Transverse colon (tissue), 4 donors: ENCODE data around the gene CPD. TPM values are rescaled to one million over a fixed set of nuclear protein-coding genes. Genes with fewer than 3 reads are reported as not detected.
A peak's percentile ranks its signal among the peaks of the same experiment; 100 is the strongest.

ENCODE experiments used
- DNase-seq: peaks from one replicate; pipeline ENCODE4 v3.0.0-alpha.2; 2019
- H3K27ac ChIP-seq, 4 donors: fragments of 200-600 bp; sonication (generic); 2 replicates each; pipeline ENCODE4 v1.5.1; 2016 to 2018; ENCODE audit warnings: inconsistent platforms in 4 of 4
- H3K27me3 ChIP-seq: fragments of 200-600 bp; sonication (generic); 2 replicates; pipeline ENCODE4 v1.5.1; 2017; ENCODE audit warnings: inconsistent platforms
- H3K36me3 ChIP-seq, 4 donors: fragments of 200-600 bp; sonication (generic); 2 replicates each; pipeline ENCODE4 v1.5.1; 2017 to 2019; ENCODE audit warnings: inconsistent platforms in 4 of 4
- H3K4me1 ChIP-seq, 4 donors: fragments of 200-600 bp; sonication (generic); 2 replicates each; pipeline ENCODE4 v1.5.1; 2017 to 2020; ENCODE audit warnings: inconsistent platforms in 4 of 4
- H3K4me3 ChIP-seq, 4 donors: fragments of 200-600 bp; sonication (generic); 1 replicate in 1 of 4; 2 replicates in 3 of 4; pipeline versions ENCODE4 v1.5.1 to v1.6.1; 2017 to 2019; ENCODE audit warnings: inconsistent platforms in 4 of 4
- H3K9me3 ChIP-seq, 2 donors: fragments of 200-600 bp; sonication (generic); 2 replicates each; pipeline ENCODE4 v1.5.1; 2017 to 2019; ENCODE audit warnings: inconsistent platforms in 2 of 2
- EP300 ChIP-seq: sonication (generic); formaldehyde crosslinking; IDR thresholded peaks from one replicate; pipeline ENCODE4 v1.6.1; 2017; ENCODE audit warnings: antibody characterized with exemption, low read depth
- POLR2A ChIP-seq: fragments of 450-650 bp; IDR thresholded peaks from one replicate; pipeline ENCODE4 v1.6.1; 2016; ENCODE audit warnings: antibody characterized with exemption, mild to moderate bottlenecking, moderate library complexity
- POLR2AphosphoS5 ChIP-seq, 3 donors: sonication (generic); formaldehyde crosslinking; IDR thresholded peaks; one replicate each; pipeline ENCODE4 v1.6.1; 2016; ENCODE audit warnings: antibody characterized with exemption in 3 of 3
- WGBS, 2 donors: methylation state at CpG; one replicate each; pipeline ENCODE4 v1.1.5; 2018; ENCODE audit warnings: low coverage in 1 of 2; 5-methylcytosine and 5-hydroxymethylcytosine counted together
- in situ Hi-C, 4 donors: fragments of 200-750 bp; cut with MboI; loops; one replicate each; pipeline versions ENCODE4 v1.15.0 to v1.15.1; 2017; ENCODE audit warnings: low sequenced_read_pairs in 3 of 4, low pct_ligation_motif_present in 1 of 4, low pct_unique_long_range_greater_than_20kb in 1 of 4
- intact Hi-C: fragments of 100-400 bp; cut with DNase I; formaldehyde crosslinking; loops from one replicate; pipeline ENCODE4 v1.15.1; 2023; ENCODE audit warnings: low total_unique reads
- total RNA-seq, 4 donors: library from RNA; depleted of rRNA; stranded (reverse); fragments of >200 nt; gene quantifications; one replicate each; pipeline ENCODE4 v1.1.0, GENCODE V29; 2016
- TF ChIP-seq, protein P1 (sequence below), 5 experiments: fragments of 200-600 bp in 3 of 5; fragments of 450-650 bp in 2 of 5; sonication (generic) in 3 of 5; IDR thresholded peaks; 1 replicate in 2 of 5; 2 replicates in 3 of 5; pipeline ENCODE4 v1.5.1; 2016 to 2017; ENCODE audit warnings: antibody characterized with exemption in 5 of 5, inconsistent platforms in 3 of 5, mild to moderate bottlenecking in 2 of 5, moderate library complexity in 1 of 5

CPD gene
- total RNA-seq, 4 donors from 2014 or later, result 92.0 to 488 (median 105) TPM

DNA sequence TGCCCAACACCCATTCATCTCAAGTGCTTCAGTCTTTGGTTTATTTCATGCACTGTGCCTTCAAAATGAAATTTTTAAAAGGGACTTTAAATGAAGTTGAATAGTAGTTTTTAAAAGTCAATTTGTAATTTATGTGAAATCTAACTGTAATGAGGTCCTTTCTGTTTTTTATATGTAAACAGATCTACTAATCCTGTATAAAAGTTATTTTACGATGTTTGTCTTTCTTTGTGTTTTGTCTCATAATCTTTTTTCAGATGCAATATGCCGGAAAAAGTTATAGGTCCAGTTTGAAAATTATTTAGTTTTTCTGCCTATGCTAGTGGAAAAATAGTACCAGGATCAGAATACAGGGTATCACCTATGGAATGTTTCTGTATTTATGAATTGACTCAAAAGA lies 89.7 kb downstream of the CPD start:
- peaks cover 0 to 15% (median 0%) of the 10 kb centered on the region in 4 donors for H3K36me3 ChIP-seq
- TF ChIP-seq POLR2A (no peak), POLR2AphosphoS5 (IDR thresholded peaks at IDR 0.05) (no peak), EP300 (no peak)
- TF ChIP-seq, protein P1, sequence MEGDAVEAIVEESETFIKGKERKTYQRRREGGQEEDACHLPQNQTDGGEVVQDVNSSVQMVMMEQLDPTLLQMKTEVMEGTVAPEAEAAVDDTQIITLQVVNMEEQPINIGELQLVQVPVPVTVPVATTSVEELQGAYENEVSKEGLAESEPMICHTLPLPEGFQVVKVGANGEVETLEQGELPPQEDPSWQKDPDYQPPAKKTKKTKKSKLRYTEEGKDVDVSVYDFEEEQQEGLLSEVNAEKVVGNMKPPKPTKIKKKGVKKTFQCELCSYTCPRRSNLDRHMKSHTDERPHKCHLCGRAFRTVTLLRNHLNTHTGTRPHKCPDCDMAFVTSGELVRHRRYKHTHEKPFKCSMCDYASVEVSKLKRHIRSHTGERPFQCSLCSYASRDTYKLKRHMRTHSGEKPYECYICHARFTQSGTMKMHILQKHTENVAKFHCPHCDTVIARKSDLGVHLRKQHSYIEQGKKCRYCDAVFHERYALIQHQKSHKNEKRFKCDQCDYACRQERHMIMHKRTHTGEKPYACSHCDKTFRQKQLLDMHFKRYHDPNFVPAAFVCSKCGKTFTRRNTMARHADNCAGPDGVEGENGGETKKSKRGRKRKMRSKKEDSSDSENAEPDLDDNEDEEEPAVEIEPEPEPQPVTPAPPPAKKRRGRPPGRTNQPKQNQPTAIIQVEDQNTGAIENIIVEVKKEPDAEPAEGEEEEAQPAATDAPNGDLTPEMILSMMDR (IDR thresholded peaks at IDR 0.05), result no peak
- 69 to 76% methylated on average over 2 of the region's 2 CpGs for WGBS, 2 donors
- H3K4me1 ChIP-seq, result no peaks in the 10 kb centered on the region
- intact Hi-C loops (no loop called here), in situ Hi-C loops (no loop called here)
- H3K9me3 ChIP-seq, result no peaks in the 10 kb centered on the region
- H3K27me3 ChIP-seq, result peaks cover 8% of the 10 kb centered on the region
- no peak overlapping the region for H3K4me3 ChIP-seq
- no peak for DNase-seq
- H3K27ac ChIP-seq, result no peak overlapping the region

DNA sequence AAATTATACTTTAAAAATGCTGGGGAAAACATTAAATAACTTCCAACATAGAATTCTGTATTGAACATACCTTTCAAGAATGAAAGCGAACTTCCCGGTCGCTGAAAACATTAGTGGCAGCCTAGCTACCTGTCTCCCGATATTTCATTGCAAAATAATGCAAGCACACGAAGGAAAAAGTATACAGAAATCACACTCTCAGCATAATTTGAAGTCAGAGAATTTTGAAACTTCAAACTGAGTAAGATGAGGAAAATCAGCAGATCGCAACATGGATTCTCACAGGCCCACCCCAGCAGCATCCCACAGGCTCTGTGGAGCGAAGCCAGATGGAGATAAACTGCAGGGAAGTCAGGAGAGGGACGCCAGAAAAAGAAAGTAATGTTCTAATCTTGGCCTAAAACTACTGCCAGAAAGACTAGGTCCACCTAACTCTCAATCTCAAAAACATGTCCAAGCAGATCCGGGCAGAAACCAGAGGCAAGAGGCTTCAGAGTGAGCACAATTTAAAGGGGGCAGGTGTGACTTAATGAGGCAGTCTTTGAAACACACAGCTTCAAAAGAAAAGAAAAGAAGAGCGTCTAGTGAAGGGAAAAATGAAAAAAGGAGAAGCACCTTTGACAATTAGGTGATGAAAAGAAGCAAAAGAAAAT lies 93.6 kb downstream of the CPD start:
- Histone ChIP-seq H3K4me1 (peaks cover 0 to 9% (median 6%) of the 10 kb centered on the region in 4 donors), H3K36me3 (no peaks in the 10 kb centered on the region), H3K27me3 (peaks cover 8% of the 10 kb centered on the region), H3K4me3 (no peak overlapping the region), H3K9me3 (no peaks in the 10 kb centered on the region), H3K27ac (no peak overlapping the region)
- DNase-seq, result no peak
- intact Hi-C loops, result no loop called here
- in situ Hi-C loops, result no loop called here
- no peak for TF ChIP-seq POLR2A
- TF ChIP-seq, protein P1 (IDR thresholded peaks at IDR 0.05), result no peak
- 71 to 75% methylated on average over 10 of the region's 10 CpGs for WGBS, 2 donors

DNA sequence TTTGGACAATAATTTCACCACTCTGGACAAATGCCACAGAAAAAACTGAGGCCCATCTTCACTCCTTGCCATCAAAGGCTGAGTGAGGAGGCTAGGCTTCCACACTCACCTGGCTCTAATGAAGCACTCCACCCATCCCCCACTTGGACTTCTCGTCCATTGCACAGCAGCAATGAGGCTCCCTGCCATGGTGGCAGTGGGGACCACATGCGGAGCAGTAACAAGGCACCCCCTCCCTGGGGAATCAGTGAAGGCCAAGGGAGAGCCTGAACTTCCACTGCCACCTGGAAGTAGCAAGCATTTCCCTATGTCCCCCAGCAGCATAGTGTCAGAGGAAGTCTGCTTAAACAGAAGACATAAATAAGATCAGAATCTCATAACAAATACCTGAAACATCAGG lies 96.5 kb downstream of the CPD start:
- intact Hi-C loops, result no loop called here
- in situ Hi-C loops, result loop anchor here in 1 of 4 donors (25.0 kb wide), 1 partner anchor 237 kb away; no protein-coding TSS in a partner anchor
- no peak overlapping the region for H3K27ac ChIP-seq
- TF ChIP-seq, protein P1 (IDR thresholded peaks at IDR 0.05), result no peak
- TF ChIP-seq POLR2AphosphoS5 (IDR thresholded peaks at IDR 0.05) (no peak), EP300 (no peak), POLR2A (no peak)
- H3K4me1 ChIP-seq, result peaks cover 0 to 25% (median 17%) of the 10 kb centered on the region in 4 donors
- 57 to 92% methylated on average over 1 to 2 of the region's 2 CpGs for WGBS, 2 donors
- DNase-seq, result no peak
- H3K9me3 ChIP-seq, result no peaks in the 10 kb centered on the region
- H3K36me3 ChIP-seq, result no peaks in the 10 kb centered on the region
- H3K27me3 ChIP-seq, result peaks cover 8% of the 10 kb centered on the region
- H3K4me3 ChIP-seq, result no peak overlapping the region

DNA sequence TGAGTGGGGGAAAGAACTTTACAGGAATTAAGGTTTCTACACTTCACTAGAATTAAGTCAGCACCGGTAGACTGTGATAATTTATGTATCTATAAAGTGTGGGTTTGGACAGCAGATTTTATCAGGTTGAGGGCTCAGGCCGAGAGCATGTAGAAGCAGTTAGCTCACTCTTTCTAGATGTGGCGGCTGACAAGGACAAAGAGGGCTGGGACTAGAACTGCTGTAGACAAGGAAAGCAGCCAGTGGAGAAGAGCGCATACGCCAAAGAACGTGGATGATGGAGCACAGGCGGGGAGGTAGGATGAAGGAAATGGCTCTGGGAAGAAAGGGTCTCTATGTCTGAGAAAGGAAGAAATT lies 98.0 kb downstream of the CPD start:
- DNase-seq, result no peak
- 8 to 21% methylated on average over 7 of the region's 7 CpGs for WGBS, 2 donors
- peak overlapping the region; percentile 85 to 95 (median 92) for H3K27ac ChIP-seq
- H3K36me3 ChIP-seq, result peaks cover 0 to 11% (median 5%) of the 10 kb centered on the region in 4 donors
- in situ Hi-C loops (loop anchor here in 1 of 4 donors (25.0 kb wide), 1 partner anchor 236 kb away; no protein-coding TSS in a partner anchor), intact Hi-C loops (no loop called here)
- H3K4me1 ChIP-seq, result peaks cover 0 to 25% (median 17%) of the 10 kb centered on the region in 4 donors
- TF ChIP-seq POLR2A, result no peak
- TF ChIP-seq POLR2AphosphoS5 (IDR thresholded peaks at IDR 0.05), result no peak
- TF ChIP-seq, protein P1 (IDR thresholded peaks at IDR 0.05), result no peak
- TF ChIP-seq EP300, result no peak
- peak overlapping the region in 3 of 4 donors; percentile 66 to 96 (median 85) for H3K4me3 ChIP-seq
- H3K9me3 ChIP-seq, result no peaks in the 10 kb centered on the region
- peaks cover 8% of the 10 kb centered on the region for H3K27me3 ChIP-seq
